Stimulated activated CD4-positive, alpha-beta T cell treated with anti-CD3 and anti-CD28 coated beads, Interleukin-12 subunit alpha, Interleukin-12 subunit beta, amount 100 ng/mL, for 48 hours (primary cell): ENCODE results near the gene TMSB10.
"Not testable (repeated sequence)": the region's sequence is repeated elsewhere in the genome, so short reads cannot be mapped to it uniquely, and the experiment has no call there.

Source experiments
- DNase-seq, 3 donors: peaks; one replicate each; pipeline ENCODE4 v3.0.0-alpha.2; 2020; ENCODE audit warnings: low read depth in 2 of 3, low spot score in 1 of 3

TMSB10 gene

GRCh38 chr2:84901593-84902120 is 3.8 kb upstream of the TMSB10 start:
- no peak for DNase-seq

GRCh38 chr2:84902526-84902925 is 2.9 kb upstream of the TMSB10 start:
- no peak for DNase-seq

- DNase-seq: no peak
These were observed 1.3 kb upstream of the TMSB10 start for GRCh38 chr2:84904151-84904550.

DNA sequence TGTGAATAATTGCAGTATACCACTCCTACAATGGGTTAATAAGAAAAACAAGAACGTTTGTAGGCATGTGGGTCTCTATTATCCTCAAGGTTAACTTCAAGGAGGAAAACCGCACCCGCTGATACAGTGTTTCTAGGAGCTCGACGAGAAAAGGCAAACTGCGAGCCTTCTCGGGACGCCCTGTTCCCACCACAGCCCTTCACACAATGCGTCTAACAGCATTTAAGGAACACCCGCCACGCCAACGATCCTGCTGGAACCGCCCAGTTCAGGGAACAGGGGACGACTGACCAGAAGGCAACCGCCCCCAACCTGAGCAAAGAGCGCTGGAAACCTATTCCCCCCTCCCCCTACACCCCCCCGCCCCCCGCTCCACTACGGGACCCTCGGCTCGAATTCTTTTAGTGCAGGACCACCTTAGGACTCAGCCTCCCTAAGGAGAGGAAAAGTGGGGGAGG is 710 bp upstream of the TMSB10 start:
- DNase-seq: peak in 1 of 3 donors; percentile 41

- peak in 2 of 3 donors; percentile 52 to 53 for DNase-seq
These were observed 848 bp downstream of the TMSB10 start for GRCh38 chr2:84906108-84906899.

GRCh38 chr2:84906900-84907714 is 1.7 kb downstream of the TMSB10 start:
- DNase-seq: peak in 1 of 3 donors; percentile 32

- peak in 1 of 3 donors; percentile 24 for DNase-seq
These were observed 3.7 kb downstream of the TMSB10 start for GRCh38 chr2:84908948-84909713.

DNA sequence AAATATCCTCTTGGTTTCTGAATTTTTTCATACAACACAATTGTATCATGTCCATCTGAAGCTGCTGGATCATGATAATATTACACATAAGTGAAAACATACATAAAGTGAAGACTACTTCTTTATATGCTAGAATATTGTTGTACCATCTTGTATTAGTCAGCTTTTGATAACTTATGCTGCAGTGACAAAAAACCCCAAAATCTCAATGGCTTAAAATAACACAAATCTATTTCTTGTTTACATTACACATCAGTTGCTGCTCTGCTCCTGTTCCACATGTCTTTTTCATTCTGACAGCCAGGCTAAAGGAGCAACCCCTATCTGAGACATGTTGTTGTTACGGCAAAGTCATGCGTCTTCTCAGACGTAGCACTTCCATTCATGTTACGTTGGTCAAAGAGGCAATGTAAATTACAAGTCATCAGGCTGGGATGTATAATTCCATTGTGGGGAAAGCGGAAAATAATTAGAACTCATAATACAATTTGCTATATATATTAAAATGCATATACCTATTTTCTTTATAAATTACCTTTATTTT is 5.8 kb downstream of the TMSB10 start:
- no peak for DNase-seq

- DNase-seq: no peak
These were observed 7.5 kb downstream of the TMSB10 start for GRCh38 chr2:84912984-84913383.

GRCh38 chr2:84914334-84914733 is 8.9 kb downstream of the TMSB10 start:
- DNase-seq: no peak

- DNase-seq: not testable (repeated sequence)
These were observed 10.2 kb downstream of the TMSB10 start for GRCh38 chr2:84915675-84916074.

- not testable (repeated sequence) for DNase-seq
These were observed 12.4 kb downstream of the TMSB10 start for GRCh38 chr2:84917821-84918220.

- DNase-seq: no peak
These were observed 13.0 kb downstream of the TMSB10 start for GRCh38 chr2:84918430-84918829.

DNA sequence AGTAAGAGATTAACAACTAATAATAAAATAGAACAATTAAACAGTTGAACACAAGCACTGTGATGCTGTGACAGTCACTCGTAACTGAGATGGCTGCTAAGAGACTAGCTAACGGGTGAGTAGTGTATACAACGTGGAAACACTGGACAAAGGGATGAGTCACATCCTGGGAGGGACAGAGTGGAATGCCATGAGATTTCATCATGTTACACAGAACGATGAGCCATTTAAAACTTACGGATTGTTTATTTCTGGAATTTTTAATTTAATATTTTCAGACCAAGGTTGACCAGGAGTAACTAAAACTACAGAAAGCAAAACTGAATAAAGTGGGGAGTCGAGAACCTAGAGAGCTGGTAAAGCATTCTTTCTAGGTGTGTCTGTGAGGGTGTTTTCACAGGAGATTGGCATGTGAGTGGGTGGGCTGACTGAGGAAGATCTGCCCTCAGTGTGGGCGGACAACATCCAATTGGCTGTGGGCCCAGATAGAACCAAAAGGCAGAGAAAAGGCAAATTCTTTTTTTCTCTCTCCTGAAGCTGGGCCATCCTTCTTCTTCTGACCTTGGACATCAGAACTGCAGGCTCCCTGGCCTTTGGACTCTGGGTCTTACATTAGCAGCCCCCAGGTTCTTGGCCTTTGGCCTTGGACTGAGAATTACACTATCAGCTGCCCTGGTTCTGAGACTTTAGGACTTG is 14.6 kb downstream of the TMSB10 start:
- no peak for DNase-seq

- no peak for DNase-seq
These were observed 17.6 kb downstream of the TMSB10 start for GRCh38 chr2:84923009-84923408.

DNA sequence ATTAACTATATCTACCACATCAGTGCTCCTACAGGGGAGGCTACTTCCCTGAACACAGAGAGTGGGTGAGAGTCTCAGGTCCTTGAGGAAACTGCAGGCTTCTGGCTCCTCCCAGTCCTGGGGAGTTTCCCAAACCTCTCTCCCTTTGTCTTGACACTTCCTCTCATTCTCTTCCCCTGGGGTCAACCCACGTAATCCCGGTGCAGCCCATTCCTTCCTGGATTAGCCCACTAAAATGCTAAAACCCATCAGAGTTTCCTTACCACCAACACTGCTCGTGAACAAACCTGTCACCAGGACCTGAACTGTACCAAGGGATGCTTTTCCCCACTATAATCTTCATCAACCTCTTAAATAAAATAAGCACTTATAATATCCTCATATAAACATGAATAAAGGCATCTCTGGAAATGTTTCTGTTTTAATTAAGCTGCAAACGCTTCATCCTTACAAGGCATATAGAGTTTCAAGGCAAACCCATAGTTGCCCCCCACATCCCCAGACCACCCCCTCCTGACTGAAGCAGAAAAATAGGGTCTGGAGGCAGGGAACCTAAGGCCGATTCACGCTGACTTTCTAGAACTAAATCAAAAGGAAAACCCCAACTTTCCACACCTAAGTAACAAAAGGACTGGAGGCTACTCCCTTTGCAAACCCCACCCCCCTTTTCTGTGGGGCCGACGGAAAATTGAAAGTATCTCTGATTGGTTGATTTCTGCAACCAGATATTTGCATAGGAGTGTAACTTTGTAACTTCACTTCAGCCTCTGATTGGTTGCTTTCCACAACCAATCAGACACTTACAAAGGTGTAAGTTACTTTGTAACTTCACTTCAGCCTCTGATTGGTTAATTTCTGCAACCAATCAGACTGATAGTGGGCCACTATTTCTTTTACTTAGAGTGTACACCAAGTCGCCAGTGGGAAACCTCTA is 19.0 kb downstream of the TMSB10 start:
- DNase-seq: no peak

GRCh38 chr2:84925336-84925723 is 19.9 kb downstream of the TMSB10 start:
- no peak for DNase-seq

- peak; percentile 99 for DNase-seq
These were observed 20.4 kb downstream of the TMSB10 start for GRCh38 chr2:84925724-84926376.

DNA sequence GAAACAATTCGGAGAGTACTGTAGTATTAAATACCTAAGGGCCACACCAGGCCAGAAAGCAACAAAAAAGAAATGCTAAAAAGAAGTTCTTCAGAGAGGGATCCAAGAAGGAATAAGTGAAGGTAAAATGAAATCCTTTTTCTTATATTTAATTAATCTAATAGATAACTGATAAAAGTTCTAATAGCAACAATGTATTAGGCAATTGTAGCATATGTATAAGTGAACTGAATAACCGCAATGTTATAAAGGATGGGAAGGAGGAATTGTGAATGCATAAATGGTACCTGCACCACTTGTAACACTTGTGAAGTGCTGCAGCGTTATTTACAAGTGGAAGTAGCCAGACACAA is 21.8 kb downstream of the TMSB10 start:
- no peak for DNase-seq
